NOMO-1 treated with DMSO at 0.1 percent for 48 hours (cell line): ENCODE data around the gene SLC38A6.

ENCODE experiments used
- DNase-seq: peaks from one replicate; lab custom pipeline; 2025; ENCODE audit not compliant: unreplicated experiment; lab: John Stamatoyannopoulos, UW

The SLC38A6 gene

DNA sequence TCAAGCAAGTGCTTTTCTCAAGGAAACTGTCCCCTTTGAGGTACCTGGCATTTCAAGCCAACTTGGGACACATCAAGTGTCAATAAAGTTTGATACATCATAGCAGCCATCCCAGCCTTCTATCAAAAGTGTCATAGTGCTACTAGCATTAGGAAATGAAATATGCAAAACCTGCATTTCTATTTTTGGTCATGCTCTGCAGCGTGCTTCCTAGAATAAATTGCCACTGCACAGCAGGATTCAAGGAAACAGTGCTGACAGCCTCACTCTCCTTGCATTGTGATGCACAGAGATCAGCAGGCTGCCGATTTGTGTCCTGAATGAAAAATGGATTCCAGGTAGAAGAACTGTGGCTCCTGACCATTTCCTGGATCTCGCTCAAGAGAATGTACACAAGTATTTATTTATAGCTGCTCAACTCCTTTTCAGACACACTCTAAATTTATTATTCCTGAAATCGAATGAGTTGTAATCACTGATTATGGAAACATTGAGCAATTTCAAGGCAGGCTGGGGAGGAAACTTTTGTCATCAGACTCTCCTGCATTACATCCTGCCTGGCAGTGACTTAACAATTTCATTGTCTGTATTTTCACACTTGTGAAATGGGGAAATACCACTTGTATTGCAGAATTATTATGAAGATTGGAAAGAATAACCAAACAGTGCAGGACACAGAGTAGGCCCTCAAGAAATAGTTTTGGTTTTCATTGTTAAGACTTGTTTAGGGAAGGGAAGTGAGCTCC, 120.9 kb downstream of the SLC38A6 start:
- DNase-seq: peak; percentile 89
